Ishikawa (cell line): ENCODE data around the gene TMEM225B.
A peak's percentile ranks its signal among the peaks of the same experiment; 100 is the strongest.

Experiments used
- CEBPB ChIP-seq: IDR thresholded peaks from 2 replicates; pipeline ENCODE4 v1.6.1; 2012
- CREB1 ChIP-seq: IDR thresholded peaks from 2 replicates; pipeline ENCODE4 v1.6.1; 2012; ENCODE audit warnings: low read depth
- EGR1 ChIP-seq: IDR thresholded peaks from 2 replicates; pipeline ENCODE4 v1.6.1; 2012
- EP300 ChIP-seq: IDR thresholded peaks from 2 replicates; pipeline ENCODE4 v1.6.1; 2012; ENCODE audit warnings: borderline replicate concordance
- FOXM1 ChIP-seq: IDR thresholded peaks from 2 replicates; pipeline ENCODE4 v1.6.1; 2012; ENCODE audit warnings: low read depth, borderline replicate concordance
- MAX ChIP-seq: IDR thresholded peaks from 2 replicates; pipeline ENCODE4 v1.6.1; 2012
- NFIC ChIP-seq: IDR thresholded peaks from 2 replicates; pipeline ENCODE4 v1.6.1; 2012
- RAD21 ChIP-seq: IDR thresholded peaks from 2 replicates; pipeline ENCODE4 v1.6.1; 2012; ENCODE audit warnings: low read depth
- REST ChIP-seq: IDR thresholded peaks from 2 replicates; pipeline ENCODE4 v1.6.1; 2012; ENCODE audit warnings: low read depth, mild to moderate bottlenecking
- TAF1 ChIP-seq: IDR thresholded peaks from 2 replicates; pipeline ENCODE4 v1.6.1; 2012; ENCODE audit warnings: low read depth, mild to moderate bottlenecking
- TCF12 ChIP-seq: IDR thresholded peaks from 2 replicates; pipeline ENCODE4 v1.6.1; 2012; ENCODE audit warnings: low read depth
- TEAD4 ChIP-seq: IDR thresholded peaks from 2 replicates; pipeline ENCODE4 v1.6.1; 2012
- USF1 ChIP-seq: IDR thresholded peaks from 2 replicates; pipeline ENCODE4 v1.6.1; 2012
- YY1 ChIP-seq: IDR thresholded peaks from 2 replicates; pipeline ENCODE4 v1.6.1; 2012; ENCODE audit warnings: low read depth
- ZBTB7A ChIP-seq: IDR thresholded peaks from 2 replicates; pipeline ENCODE4 v1.6.1; 2012; ENCODE audit warnings: low read depth

The TMEM225B gene

GRCh38 chr7:99562114-99562784 lies 35.8 kb upstream of the TMEM225B start:
- no peak for TF ChIP-seq FOXM1
- TF ChIP-seq YY1: no peak
- TF ChIP-seq USF1: no peak
- no peak for TF ChIP-seq CREB1
- no peak for TF ChIP-seq EGR1
- no peak for TF ChIP-seq NFIC
- no peak for TF ChIP-seq RAD21
- no peak for TF ChIP-seq TEAD4
- TF ChIP-seq EP300: no peak
- TF ChIP-seq TCF12: no peak
- no peak for TF ChIP-seq ZBTB7A
- TF ChIP-seq MAX: no peak
- no peak for TF ChIP-seq REST
- no peak for TF ChIP-seq TAF1
- no peak for TF ChIP-seq CEBPB

- TF ChIP-seq RAD21 (no peak), EGR1 (no peak), EP300 (peak; percentile 64; the same call in 1 of the 2 replicates), MAX (peak; percentile 26; the same call in 1 of the 2 replicates), TAF1 (no peak), TEAD4 (peak; percentile 82)
Measured at GRCh38 chr7:99562832-99563231, 35.2 kb upstream of the TMEM225B start.

- TF ChIP-seq EGR1 (no peak), MAX (no peak), TAF1 (no peak), RAD21 (no peak), TCF12 (no peak), YY1 (no peak), CREB1 (no peak), TEAD4 (no peak), EP300 (no peak)
Measured at GRCh38 chr7:99563650-99564049, 34.4 kb upstream of the TMEM225B start.

GRCh38 chr7:99571768-99572167 lies 26.3 kb upstream of the TMEM225B start:
- TF ChIP-seq TEAD4: no peak
- no peak for TF ChIP-seq EGR1
- no peak for TF ChIP-seq FOXM1
- no peak for TF ChIP-seq RAD21
- TF ChIP-seq REST: no peak
- TF ChIP-seq TCF12: no peak
- no peak for TF ChIP-seq YY1
- TF ChIP-seq EP300: no peak
- no peak for TF ChIP-seq ZBTB7A
- TF ChIP-seq USF1: no peak
- no peak for TF ChIP-seq MAX

- no peak for TF ChIP-seq YY1
- no peak for TF ChIP-seq TAF1
- no peak for TF ChIP-seq EGR1
- TF ChIP-seq TCF12: no peak
- no peak for TF ChIP-seq TEAD4
- TF ChIP-seq CEBPB: no peak
- TF ChIP-seq RAD21: no peak
- TF ChIP-seq MAX: no peak
- TF ChIP-seq FOXM1: no peak
- no peak for TF ChIP-seq CREB1
- no peak for TF ChIP-seq USF1
- no peak for TF ChIP-seq NFIC
- TF ChIP-seq REST: no peak
- no peak for TF ChIP-seq ZBTB7A
- TF ChIP-seq EP300: no peak
Measured at GRCh38 chr7:99573257-99573656, 24.8 kb upstream of the TMEM225B start.
